ENCODE results near the gene ERC2.

DNA sequence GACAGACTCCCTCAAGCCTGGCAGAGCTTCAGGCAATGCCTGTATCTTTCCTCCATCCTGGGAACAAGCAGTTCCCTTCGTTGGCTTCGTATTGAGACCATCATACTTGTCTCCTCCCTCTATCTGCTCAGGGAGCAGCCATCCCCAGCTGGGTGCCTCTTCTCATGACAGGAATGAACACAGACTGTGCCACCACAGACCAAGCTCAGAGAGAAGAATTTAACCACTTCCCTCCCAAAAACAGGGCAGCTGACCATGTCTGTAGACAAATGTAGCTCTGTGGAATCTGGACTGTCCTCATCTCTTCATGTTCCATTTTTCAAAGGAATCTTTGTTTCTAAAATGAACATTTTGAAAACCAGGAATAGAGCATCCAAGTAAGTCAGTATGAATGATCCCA is 245.4 kb downstream of the ERC2 start:
- TF ChIP-seq, protein P1, sequence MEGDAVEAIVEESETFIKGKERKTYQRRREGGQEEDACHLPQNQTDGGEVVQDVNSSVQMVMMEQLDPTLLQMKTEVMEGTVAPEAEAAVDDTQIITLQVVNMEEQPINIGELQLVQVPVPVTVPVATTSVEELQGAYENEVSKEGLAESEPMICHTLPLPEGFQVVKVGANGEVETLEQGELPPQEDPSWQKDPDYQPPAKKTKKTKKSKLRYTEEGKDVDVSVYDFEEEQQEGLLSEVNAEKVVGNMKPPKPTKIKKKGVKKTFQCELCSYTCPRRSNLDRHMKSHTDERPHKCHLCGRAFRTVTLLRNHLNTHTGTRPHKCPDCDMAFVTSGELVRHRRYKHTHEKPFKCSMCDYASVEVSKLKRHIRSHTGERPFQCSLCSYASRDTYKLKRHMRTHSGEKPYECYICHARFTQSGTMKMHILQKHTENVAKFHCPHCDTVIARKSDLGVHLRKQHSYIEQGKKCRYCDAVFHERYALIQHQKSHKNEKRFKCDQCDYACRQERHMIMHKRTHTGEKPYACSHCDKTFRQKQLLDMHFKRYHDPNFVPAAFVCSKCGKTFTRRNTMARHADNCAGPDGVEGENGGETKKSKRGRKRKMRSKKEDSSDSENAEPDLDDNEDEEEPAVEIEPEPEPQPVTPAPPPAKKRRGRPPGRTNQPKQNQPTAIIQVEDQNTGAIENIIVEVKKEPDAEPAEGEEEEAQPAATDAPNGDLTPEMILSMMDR (IDR thresholded peaks at IDR 0.05): no peak
- TF ChIP-seq POLR2AphosphoS5 (IDR thresholded peaks at IDR 0.05) (no peak), POLR2A (IDR thresholded peaks at IDR 0.05) (no peak)

All from breast epithelium (tissue), 3 donors.